Measurements from ENCODE around the gene PPFIA2. TPM values are rescaled to one million over a fixed set of nuclear protein-coding genes. Genes with fewer than 3 reads are reported as not detected.

The PPFIA2 gene
- total RNA-seq, 1 experiment from 2014 or later, result not detected

GRCh38 chr12:81401241-81401640, 357.9 kb downstream of the PPFIA2 start:
- Histone ChIP-seq H3K27ac (no peak overlapping the region), H3K79me2 (ENCODE audit: low read depth) (no peaks in the 10 kb centered on the region), H3K4me2 (no peak overlapping the region), H3K4me1 (replicated peaks; ENCODE audit: insufficient read depth) (no peaks in the 10 kb centered on the region), H3F3A (ENCODE audit: insufficient read depth, low read depth) (no peaks in the 10 kb centered on the region), H2AFZ (peak overlapping the region; percentile 34; the same call in 1 of the 2 replicates), H3K4me3 (no peak overlapping the region), H4K20me1 (ENCODE audit: insufficient read depth) (no peaks in the 10 kb centered on the region), H3K9me2 (ENCODE audit: insufficient read depth) (no peaks in the 10 kb centered on the region), H3K27me3 (ENCODE audit: insufficient read depth, low read depth) (no peaks in the 10 kb centered on the region), H3K9me3 (ENCODE audit: insufficient read depth, low read depth) (no peaks in the 10 kb centered on the region), H3K36me3 (ENCODE audit: low read depth) (no peaks in the 10 kb centered on the region)
- ChIA-PET CTCF (no interaction called here), POLR2A (ENCODE audit: unreplicated experiment) (no interaction called here)
- intact Hi-C loops (cut with micrococcal nuclease; ENCODE audit: unreplicated experiment), result no loop called here
- no peak for DNase-seq
- BruUV-seq (replicated peaks), result no TSS peak
- TF ChIP-seq, protein P1, sequence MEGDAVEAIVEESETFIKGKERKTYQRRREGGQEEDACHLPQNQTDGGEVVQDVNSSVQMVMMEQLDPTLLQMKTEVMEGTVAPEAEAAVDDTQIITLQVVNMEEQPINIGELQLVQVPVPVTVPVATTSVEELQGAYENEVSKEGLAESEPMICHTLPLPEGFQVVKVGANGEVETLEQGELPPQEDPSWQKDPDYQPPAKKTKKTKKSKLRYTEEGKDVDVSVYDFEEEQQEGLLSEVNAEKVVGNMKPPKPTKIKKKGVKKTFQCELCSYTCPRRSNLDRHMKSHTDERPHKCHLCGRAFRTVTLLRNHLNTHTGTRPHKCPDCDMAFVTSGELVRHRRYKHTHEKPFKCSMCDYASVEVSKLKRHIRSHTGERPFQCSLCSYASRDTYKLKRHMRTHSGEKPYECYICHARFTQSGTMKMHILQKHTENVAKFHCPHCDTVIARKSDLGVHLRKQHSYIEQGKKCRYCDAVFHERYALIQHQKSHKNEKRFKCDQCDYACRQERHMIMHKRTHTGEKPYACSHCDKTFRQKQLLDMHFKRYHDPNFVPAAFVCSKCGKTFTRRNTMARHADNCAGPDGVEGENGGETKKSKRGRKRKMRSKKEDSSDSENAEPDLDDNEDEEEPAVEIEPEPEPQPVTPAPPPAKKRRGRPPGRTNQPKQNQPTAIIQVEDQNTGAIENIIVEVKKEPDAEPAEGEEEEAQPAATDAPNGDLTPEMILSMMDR (conservative IDR thresholded peaks at IDR 0.05), result no peak
- TF ChIP-seq EZH2 (IDR thresholded peaks at IDR 0.05; ENCODE audit: low read depth), result no peak

- Histone ChIP-seq H3K9me2 (ENCODE audit: insufficient read depth) (no peaks in the 10 kb centered on the region), H3K4me1 (replicated peaks; ENCODE audit: insufficient read depth) (no peaks in the 10 kb centered on the region), H4K20me1 (ENCODE audit: insufficient read depth) (no peaks in the 10 kb centered on the region), H3K27me3 (ENCODE audit: insufficient read depth, low read depth) (no peaks in the 10 kb centered on the region), H3F3A (ENCODE audit: insufficient read depth, low read depth) (no peaks in the 10 kb centered on the region), H3K79me2 (ENCODE audit: low read depth) (no peaks in the 10 kb centered on the region), H3K36me3 (ENCODE audit: low read depth) (no peaks in the 10 kb centered on the region), H3K27ac (no peak overlapping the region), H3K4me2 (no peak overlapping the region), H3K9me3 (ENCODE audit: insufficient read depth, low read depth) (no peaks in the 10 kb centered on the region), H3K4me3 (no peak overlapping the region), H2AFZ (no peak overlapping the region)
- POLR2A ChIA-PET (ENCODE audit: unreplicated experiment), result no interaction called here
- intact Hi-C loops (cut with micrococcal nuclease; ENCODE audit: unreplicated experiment), result no loop called here
- no peak for DNase-seq
- CTCF ChIA-PET, result no interaction called here
- TF ChIP-seq EZH2 (IDR thresholded peaks at IDR 0.05; ENCODE audit: low read depth), result no peak
- TF ChIP-seq, protein P1 (conservative IDR thresholded peaks at IDR 0.05), result no peak
- BruUV-seq (replicated peaks), result no TSS peak
Observed at GRCh38 chr12:81400024-81400423, 359.1 kb downstream of the PPFIA2 start.

DNA sequence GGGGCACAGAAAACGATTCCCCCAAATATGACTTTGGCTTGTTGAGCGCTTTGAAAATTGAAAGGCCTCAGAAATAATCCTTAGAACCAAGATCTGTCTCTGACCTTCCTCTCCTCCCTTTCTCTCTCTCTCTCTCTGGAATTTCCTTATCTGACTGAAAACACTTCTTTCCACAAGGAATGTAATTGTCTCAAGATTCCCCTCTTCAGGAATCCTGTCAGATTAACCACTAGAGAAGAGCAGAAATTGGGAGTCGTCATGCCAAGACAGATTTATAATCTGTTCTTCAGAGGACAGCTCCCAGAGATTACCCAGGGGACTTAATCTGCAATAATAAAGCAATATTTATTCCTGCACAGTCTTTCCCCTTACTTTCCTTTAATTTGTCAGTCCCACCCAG, 363.7 kb downstream of the PPFIA2 start:
- no peaks in the 10 kb centered on the region for H3K9me2 ChIP-seq (ENCODE audit: insufficient read depth)
- ChIA-PET POLR2A (ENCODE audit: unreplicated experiment) (no interaction called here), CTCF (no interaction called here)
- no peaks in the 10 kb centered on the region for H3F3A ChIP-seq (ENCODE audit: insufficient read depth, low read depth)
- intact Hi-C loops (cut with micrococcal nuclease; ENCODE audit: unreplicated experiment), result no loop called here
- no peaks in the 10 kb centered on the region for H3K4me1 ChIP-seq (replicated peaks; ENCODE audit: insufficient read depth)
- peaks cover 1% of the 10 kb centered on the region for H3K9me3 ChIP-seq (ENCODE audit: insufficient read depth, low read depth)
- no peak for TF ChIP-seq EZH2 (IDR thresholded peaks at IDR 0.05; ENCODE audit: low read depth)
- TF ChIP-seq, protein P1 (conservative IDR thresholded peaks at IDR 0.05), result no peak
- no TSS peak for BruUV-seq (replicated peaks)
- no peak overlapping the region for H3K4me2 ChIP-seq
- no peaks in the 10 kb centered on the region for H3K36me3 ChIP-seq (ENCODE audit: low read depth)
- H3K4me3 ChIP-seq, result no peak overlapping the region
- no peaks in the 10 kb centered on the region for H3K27me3 ChIP-seq (ENCODE audit: insufficient read depth, low read depth)
- no peaks in the 10 kb centered on the region for H4K20me1 ChIP-seq (ENCODE audit: insufficient read depth)
- H2AFZ ChIP-seq, result no peak overlapping the region
- H3K27ac ChIP-seq, result no peak overlapping the region
- no peaks in the 10 kb centered on the region for H3K79me2 ChIP-seq (ENCODE audit: low read depth)
- DNase-seq, result no peak

All from PC-9 (cell line).